GM19035 (cell line): ENCODE measurements around the gene RPLP1.

Experiments
- ATAC-seq: cut with Tn5 transposase; IDR thresholded peaks from one replicate; pipeline ENCODE4 v1.9.1; 2021; ENCODE audit not compliant: unreplicated experiment

Gene RPLP1

GRCh38 chr15:69452692-69453521 is at the start of gene RPLP1:
RPLP1 (plus strand) TSS chr15:69452818; CDS start chr15:69452949, 131 bp downstream.
- ATAC-seq, result peak; percentile 80

GRCh38 chr15:69403594-69403993 is 49.0 kb upstream of the RPLP1 start:
- ATAC-seq, result no peak

GRCh38 chr15:69405110-69405509 is 47.5 kb upstream of the RPLP1 start:
- ATAC-seq, result no peak

GRCh38 chr15:69407719-69408400 is 44.8 kb upstream of the RPLP1 start:
- no peak for ATAC-seq

GRCh38 chr15:69408841-69409240 is 43.8 kb upstream of the RPLP1 start:
- ATAC-seq, result no peak

- ATAC-seq, result no peak
These were observed 42.3 kb upstream of the RPLP1 start for GRCh38 chr15:69410248-69410874.

- no peak for ATAC-seq
These were observed 40.3 kb upstream of the RPLP1 start for GRCh38 chr15:69412274-69412673.

- no peak for ATAC-seq
These were observed 39.9 kb upstream of the RPLP1 start for GRCh38 chr15:69412701-69413100.

GRCh38 chr15:69413822-69414700 is 38.6 kb upstream of the RPLP1 start, which contains the start of gene KIF23:
KIF23 (plus strand) TSS chr15:69414349; CDS start chr15:69414466, 117 bp downstream.
- ATAC-seq, result peak; percentile 91

- ATAC-seq, result peak; percentile 38
These were observed 37.9 kb upstream of the RPLP1 start for GRCh38 chr15:69414701-69415167.

- ATAC-seq, result no peak
These were observed 37.2 kb upstream of the RPLP1 start for GRCh38 chr15:69415381-69415780.

- ATAC-seq, result no peak
These were observed 35.0 kb upstream of the RPLP1 start for GRCh38 chr15:69417581-69417980.

- ATAC-seq, result no peak
These were observed 31.1 kb upstream of the RPLP1 start for GRCh38 chr15:69421498-69421897.

- ATAC-seq, result no peak
These were observed 30.2 kb upstream of the RPLP1 start for GRCh38 chr15:69422336-69422895.

- no peak for ATAC-seq
These were observed 28.6 kb upstream of the RPLP1 start for GRCh38 chr15:69424001-69424400.

- no peak for ATAC-seq
These were observed 27.7 kb upstream of the RPLP1 start for GRCh38 chr15:69424748-69425413.

GRCh38 chr15:69433831-69434230 is 18.8 kb upstream of the RPLP1 start:
- no peak for ATAC-seq

GRCh38 chr15:69434238-69434637 is 18.4 kb upstream of the RPLP1 start:
- ATAC-seq, result no peak

- no peak for ATAC-seq
These were observed 17.9 kb upstream of the RPLP1 start for GRCh38 chr15:69434679-69435078.

- ATAC-seq, result no peak
These were observed 16.6 kb upstream of the RPLP1 start for GRCh38 chr15:69435985-69436384.
